Transverse colon (tissue), 4 donors: ENCODE measurements around the gene PDE9A.

Source experiments
- CTCF ChIP-seq, 5 experiments: fragments of 200-600 bp in 3 of 5; fragments of 450-650 bp in 2 of 5; sonication (generic) in 3 of 5; IDR thresholded peaks; 1 replicate in 2 of 5; 2 replicates in 3 of 5; pipeline ENCODE4 v1.5.1; 2016 to 2017; ENCODE audit warnings: antibody characterized with exemption in 5 of 5, inconsistent platforms in 3 of 5, mild to moderate bottlenecking in 2 of 5, moderate library complexity in 1 of 5
- EP300 ChIP-seq: sonication (generic); formaldehyde crosslinking; IDR thresholded peaks from one replicate; pipeline ENCODE4 v1.6.1; 2017; ENCODE audit warnings: antibody characterized with exemption, low read depth
- POLR2AphosphoS5 ChIP-seq, 3 donors: sonication (generic); formaldehyde crosslinking; IDR thresholded peaks; one replicate each; pipeline ENCODE4 v1.6.1; 2016; ENCODE audit warnings: antibody characterized with exemption in 3 of 3

GRCh38 chr21:42761776-42762335, 108.4 kb downstream of the PDE9A start:
- TF ChIP-seq POLR2AphosphoS5 (IDR thresholded peaks at IDR 0.05) (no peak), CTCF (IDR thresholded peaks at IDR 0.05) (no peak), EP300 (no peak)
